ENCODE measurements around the gene TALDO1. TPM values are rescaled to one million over a fixed set of nuclear protein-coding genes. Genes with fewer than 3 reads are reported as not detected.

Gene TALDO1
- total and polyA plus RNA-seq, 2 of the 8 experiments (the other 6 are each of a cell fraction or from before 2014, with no cell fraction given), result 265 to 308 TPM

DNA sequence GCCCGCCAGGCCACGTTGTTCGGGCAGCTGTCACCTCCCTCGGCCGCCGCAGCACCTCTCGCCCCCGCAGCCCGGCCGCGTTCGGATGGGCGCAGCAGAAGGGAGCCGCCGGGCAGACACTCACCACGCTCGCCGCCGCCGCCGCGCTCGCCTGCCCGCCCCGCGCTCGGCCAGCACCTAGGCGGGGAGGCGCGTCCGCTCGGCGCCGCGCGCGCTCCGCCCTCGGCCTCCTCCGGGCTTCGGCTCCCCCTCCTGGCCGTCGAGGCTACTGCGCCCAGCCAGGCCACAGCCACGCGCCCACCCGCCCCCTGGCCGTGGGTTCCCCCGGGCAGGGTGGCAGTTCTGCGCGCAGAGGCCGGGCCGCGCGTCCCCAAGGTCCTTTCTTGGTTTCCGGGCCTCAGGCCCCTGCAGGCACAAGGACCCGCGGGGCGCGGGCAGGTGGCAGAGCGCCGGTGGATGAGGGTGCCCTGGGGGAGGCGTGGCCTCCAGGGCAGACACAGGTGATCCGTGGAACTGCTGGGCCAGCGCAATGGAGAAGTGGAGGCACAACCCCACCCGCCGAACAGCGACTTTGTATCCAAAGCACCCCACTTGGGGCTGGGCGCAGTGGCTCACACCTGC lies 50.9 kb downstream of the TALDO1 start, which contains the start of gene SLC25A22:
TSS of gene SLC25A22 (minus strand) at position 189 of the 621 bp plus-strand sequence. CDS start 3,275 bp downstream, outside the sequence.
- peak within 1 kb of the TSS; percentile 91; the same call in 1 of the 2 replicates for H2BK5ac ChIP-seq (ENCODE audit: low read depth, low read length)
- no peak within 1 kb of the TSS for H3K14ac ChIP-seq (ENCODE audit: insufficient read length)
- peaks cover 0 to 5% of the 10 kb centered on the region in 2 experiments; a peak in 1 of 4 replicates for H3K79me2 ChIP-seq (ENCODE audit: control insufficient read depth in 1 of 2, insufficient read depth in 2 of 2, low read length in 2 of 2)
- peak within 1 kb of the TSS; percentile 59 for H3K56ac ChIP-seq (replicated peaks; ENCODE audit: insufficient read length, low read depth, low read length)
- H3K9me3 ChIP-seq (ENCODE audit: insufficient read depth in 2 of 2, low read depth in 1 of 2, low read length in 1 of 2), result no peaks in the 10 kb centered on the region
- no peak within 1 kb of the TSS for H2BK20ac ChIP-seq (ENCODE audit: low read length)
- peak within 1 kb of the TSS; percentile 85 for H3K4ac ChIP-seq (replicated peaks; ENCODE audit: insufficient read length, low read depth, low read length)
- H2BK120ac ChIP-seq (replicated peaks; ENCODE audit: low read depth, low read length), result no peak within 1 kb of the TSS
- peak within 1 kb of the TSS; percentile 95 for H3K18ac ChIP-seq (ENCODE audit: extremely low read depth, low read length)
- peak in 1 of 2 experiments; percentile 93 for DNase-seq (ENCODE audit: low read depth in 1 of 2, low spot score in 2 of 2)
- peaks cover 4 to 20% (median 15%) of the 10 kb centered on the region in 4 experiments for H3K4me1 ChIP-seq (replicated peaks in 1 of 4; ENCODE audit: control insufficient read depth in 3 of 4, insufficient read depth in 4 of 4, low read length in 3 of 4)
- peak within 1 kb of the TSS; percentile 99 for H4K91ac ChIP-seq (replicated peaks; ENCODE audit: insufficient read length, low read length)
- H4K8ac ChIP-seq (ENCODE audit: extremely low read depth, insufficient read depth, low read length), result peak within 1 kb of the TSS; percentile 85
- H3K27ac ChIP-seq (ENCODE audit: low read depth, low read length), result no peak within 1 kb of the TSS; the same call in 1 of the 2 replicates
- 25% methylated on average over 23 of the region's 69 CpGs; no CpG with 5 or more reads in 1 of the 2 experiments for WGBS, 2 experiments (ENCODE audit: extremely low coverage in 1 of 2, insufficient coverage in 1 of 2, insufficient read length in 1 of 2, insufficient replicate concordance in 2 of 2, low coverage in 1 of 2, low lambda C conversion rate in 2 of 2, missing lambda C conversion rate in 1 of 2)
- peak within 1 kb of the TSS; percentile 84 to 92 for H3K4me2 ChIP-seq (ENCODE audit: insufficient read depth in 1 of 2, low read depth in 2 of 2, low read length in 2 of 2)
- H2AFZ ChIP-seq (ENCODE audit: low read length), result no peak within 1 kb of the TSS
- peaks cover 0 to 12% of the 10 kb centered on the region in 2 experiments for H4K20me1 ChIP-seq (replicated peaks in 1 of 2; ENCODE audit: control insufficient read depth in 1 of 2, insufficient read depth in 2 of 2, low read length in 2 of 2)
- POLR2A ChIA-PET (ENCODE audit: partially characterized antibody), result interaction anchor here (0.8 to 53.0 kb wide), 6 partner anchors 8 to 156 kb away, joined by 3 to 1917 read pairs (median 5); partner anchors contain the start of genes CD151, CEND1, CRACR2B and PNPLA2
- H3K27me3 ChIP-seq (replicated peaks in 1 of 4; ENCODE audit: control insufficient read depth in 3 of 4, extremely low read depth in 1 of 4, insufficient read depth in 3 of 4, low read length in 3 of 4), result no peaks in the 10 kb centered on the region
- H4K5ac ChIP-seq (ENCODE audit: insufficient read length, low read depth, low read length), result peak within 1 kb of the TSS; percentile 62
- H2BK15ac ChIP-seq (ENCODE audit: low read length), result no peak within 1 kb of the TSS
- peak within 1 kb of the TSS; percentile 65 to 85 (median 81) for H3K4me3 ChIP-seq (ENCODE audit: extremely low read depth in 1 of 4, insufficient read depth in 2 of 4, low read depth in 3 of 4, low read length in 4 of 4)
- CTCF ChIA-PET (ENCODE audit: partially characterized antibody), result interaction anchor here (0.7 to 1.3 kb wide), 6 partner anchors 12 to 239 kb away, joined by 3 to 6 read pairs (median 4); no protein-coding TSS in a partner anchor
- peaks cover 3 to 34% (median 6%) of the 10 kb centered on the region in 4 experiments; a peak in 5 of 8 replicates for H3K36me3 ChIP-seq (ENCODE audit: control insufficient read depth in 2 of 4, insufficient read depth in 4 of 4, low read length in 3 of 4)
- no peak for FAIRE-seq
- H2BK12ac ChIP-seq (ENCODE audit: low read depth, low read length), result peak within 1 kb of the TSS; percentile 53; the same call in 1 of the 2 replicates
- H3K23ac ChIP-seq (ENCODE audit: insufficient read length), result no peak within 1 kb of the TSS
- H3K79me1 ChIP-seq (ENCODE audit: low read depth, low read length), result 0 out of 2 replicates have a peak, but pooled peaks cover 4% of the 10 kb centered on the region
- H3K23me2 ChIP-seq (ENCODE audit: low read depth, low read length), result peaks cover 7% of the 10 kb centered on the region
- peak within 1 kb of the TSS; percentile 26 to 83 (median 74); a peak in 6 of 7 replicates for H3K9ac ChIP-seq (replicated peaks in 1 of 4; ENCODE audit: extremely low read depth in 1 of 4, low read depth in 3 of 4, low read length in 3 of 4)
- H2AK5ac ChIP-seq (ENCODE audit: low read depth, low read length), result no peak within 1 kb of the TSS
- TF ChIP-seq JUN (IDR thresholded peaks at IDR 0.05; ENCODE audit: low read depth, low read length) (no peak), SIRT6 (IDR thresholded peaks at IDR 0.05; ENCODE audit: low read length) (no peak), ASH2L (IDR thresholded peaks at IDR 0.05; ENCODE audit: low read length) (peak; percentile 17), SRF (IDR thresholded peaks at IDR 0.05; ENCODE audit: low read depth, low read length) (no peak), CBX5 (IDR thresholded peaks at IDR 0.05; ENCODE audit: low read depth, low read length) (no peak), TCF12 (IDR thresholded peaks at IDR 0.05; ENCODE audit: low read depth, low read length) (no peak), EGR1 (IDR thresholded peaks at IDR 0.05; ENCODE audit: borderline replicate concordance, low read depth, low read length) (0 out of 2 replicates have a peak, but pooled peaks have one; percentile 21), BCL11A (IDR thresholded peaks at IDR 0.05; ENCODE audit: low read depth in 2 of 2, low read length in 2 of 2) (no peak), RBBP5 (IDR thresholded peaks at IDR 0.05; ENCODE audit: borderline replicate concordance, low read depth, low read length) (no peak; the same call in 1 of the 2 replicates), SP1 (IDR thresholded peaks at IDR 0.05; ENCODE audit: low read depth, low read length) (no peak), RAD21 (IDR thresholded peaks at IDR 0.05 in 1 of 2, conservative IDR thresholded peaks at IDR 0.05 in 1 of 2; ENCODE audit: low read depth in 2 of 2, low read length in 2 of 2) (peak; percentile 32 to 68; a peak in 3 of 4 replicates), HDAC6 (IDR thresholded peaks at IDR 0.05; ENCODE audit: low read depth, low read length) (no peak)

Data from H1 (cell line).